H9 (cell line): Measurements from ENCODE around the gene CCDC142. TPM values are rescaled to one million over a fixed set of nuclear protein-coding genes. Genes with fewer than 3 reads are reported as not detected.

Source experiments
- DNase-seq: peaks from one replicate; pipeline ENCODE4 v3.0.0-alpha.2; 2017
- H2AFZ ChIP-seq: one replicate; pipeline ENCODE4 v1.6.1; 2013; ENCODE audit warnings: mild to moderate bottlenecking, low read length, control low read depth, moderate library complexity
- H2AK5ac ChIP-seq: 2 replicates; pipeline ENCODE4 v1.6.1; 2013; ENCODE audit warnings: low read length, control low read depth, mixed read lengths; ENCODE audit not compliant: insufficient read length
- H2BK120ac ChIP-seq: one replicate; pipeline ENCODE4 v1.6.1; 2013; ENCODE audit warnings: low read depth, mild to moderate bottlenecking, low read length, control low read depth, inconsistent platforms; ENCODE audit not compliant: poor library complexity, severe bottlenecking
- H2BK12ac ChIP-seq: 2 replicates; pipeline ENCODE4 v1.6.1; 2013; ENCODE audit warnings: low read length, control low read depth, mixed read lengths, low read depth; ENCODE audit not compliant: insufficient read length
- H2BK15ac ChIP-seq: 2 replicates; pipeline ENCODE4 v1.6.1; 2013; ENCODE audit warnings: low read depth, low read length, control low read depth
- H2BK20ac ChIP-seq: one replicate; pipeline ENCODE4 v1.6.1; 2013; ENCODE audit warnings: low read depth, mild to moderate bottlenecking, low read length, control low read depth, inconsistent platforms; ENCODE audit not compliant: poor library complexity, severe bottlenecking
- H2BK5ac ChIP-seq: 2 replicates; pipeline ENCODE4 v1.6.1; 2013; ENCODE audit warnings: low read length, control low read depth, mixed read lengths; ENCODE audit not compliant: insufficient read length
- H3K14ac ChIP-seq: 2 replicates; pipeline ENCODE4 v1.6.1; 2013; ENCODE audit warnings: low read length, control low read depth; ENCODE audit not compliant: insufficient read depth
- H3K18ac ChIP-seq: 2 replicates; pipeline ENCODE4 v1.6.1; 2013; ENCODE audit warnings: low read depth, mild to moderate bottlenecking, mixed read lengths, low read length, control low read depth; ENCODE audit not compliant: insufficient read length
- H3K23ac ChIP-seq: 2 replicates; pipeline ENCODE4 v1.6.1; 2013; ENCODE audit warnings: low read length, control low read depth, mixed read lengths, low read depth; ENCODE audit not compliant: insufficient read length
- H3K23me2 ChIP-seq: 2 replicates; pipeline ENCODE4 v1.6.1; 2013; ENCODE audit warnings: low read depth, mild to moderate bottlenecking, mixed read lengths, low read length, control low read depth; ENCODE audit not compliant: insufficient read length, poor library complexity, severe bottlenecking
- H3K27ac ChIP-seq: 2 replicates; pipeline ENCODE4 v1.5.1; 2013; ENCODE audit warnings: low read length, control low read depth, mixed read lengths, low read depth; ENCODE audit not compliant: insufficient read length
- H3K27me3 ChIP-seq: 2 replicates; pipeline ENCODE4 v1.6.1; 2013; ENCODE audit warnings: low read length, control low read depth, inconsistent platforms; ENCODE audit not compliant: insufficient read depth
- H3K4ac ChIP-seq: 2 replicates; pipeline ENCODE4 v1.6.1; 2013; ENCODE audit warnings: low read depth, mild to moderate bottlenecking, control low read depth, inconsistent platforms, low read length, moderate library complexity
- H3K4me1 ChIP-seq: 2 replicates; pipeline ENCODE4 v1.6.1; 2013; ENCODE audit warnings: low read length, control low read depth, inconsistent platforms; ENCODE audit not compliant: insufficient read depth
- H3K4me2 ChIP-seq: 2 replicates; pipeline ENCODE4 v1.6.1; 2013; ENCODE audit warnings: low read length, control low read depth, mixed read lengths; ENCODE audit not compliant: insufficient read length, insufficient read depth
- H3K56ac ChIP-seq: 2 replicates; pipeline ENCODE4 v1.6.1; 2013; ENCODE audit warnings: low read depth, mild to moderate bottlenecking, mixed read lengths, low read length, control low read depth; ENCODE audit not compliant: insufficient read length
- H3K79me1 ChIP-seq: 2 replicates; pipeline ENCODE4 v1.6.1; 2013; ENCODE audit warnings: low read depth, mild to moderate bottlenecking, moderate library complexity, low read length, control low read depth, inconsistent platforms; ENCODE audit not compliant: insufficient read depth, poor library complexity, severe bottlenecking
- H3K79me2 ChIP-seq: 2 replicates; pipeline ENCODE4 v1.6.1; 2013; ENCODE audit warnings: low read length, control low read depth, inconsistent platforms; ENCODE audit not compliant: insufficient read depth
- H3K9ac ChIP-seq: 2 replicates; pipeline ENCODE4 v1.6.1; 2013; ENCODE audit warnings: low read length, control low read depth, mixed read lengths; ENCODE audit not compliant: insufficient read length; ENCODE audit errors: extremely low read depth
- H3K9me3 ChIP-seq: one replicate; pipeline ENCODE4 v1.6.1; 2013; ENCODE audit warnings: low read depth, low read length, inconsistent platforms; ENCODE audit not compliant: control insufficient read depth
- H3T11ph ChIP-seq: one replicate; pipeline ENCODE4 v1.6.1; 2013; ENCODE audit warnings: mild to moderate bottlenecking, low read length, control low read depth, inconsistent platforms
- H4K20me1 ChIP-seq: one replicate; pipeline ENCODE4 v1.6.1; 2013; ENCODE audit not compliant: control insufficient read depth, insufficient read length, insufficient read depth
- H4K5ac ChIP-seq: 2 replicates; pipeline ENCODE4 v1.6.1; 2013; ENCODE audit warnings: low read depth, mild to moderate bottlenecking, mixed read lengths, low read length, control low read depth; ENCODE audit not compliant: insufficient read length
- H4K8ac ChIP-seq: replicated peaks from 2 replicates; pipeline ENCODE4 v1.6.1; 2013; ENCODE audit warnings: low read length, control low read depth, mixed read lengths, low read depth; ENCODE audit not compliant: insufficient read length
- H4K91ac ChIP-seq: 2 replicates; pipeline ENCODE4 v1.6.1; 2013; ENCODE audit warnings: low read depth, mild to moderate bottlenecking, moderate library complexity, mixed read lengths, low read length, control low read depth; ENCODE audit not compliant: insufficient read length
- H3K27ac Mint-ChIP-seq, 3 experiments: 2 replicates in 2 of 3; 3 replicates in 1 of 3; pipeline ENCODE4 v1.8.0; 2020 to 2021; ENCODE audit warnings: mixed read lengths in 3 of 3, mild to moderate bottlenecking in 1 of 3, moderate library complexity in 1 of 3
- H3K27me3 Mint-ChIP-seq: 2 replicates; pipeline ENCODE4 v1.8.0; 2021; ENCODE audit warnings: low read depth, mild to moderate bottlenecking, moderate library complexity, mixed read lengths
- H3K36me3 Mint-ChIP-seq, 3 experiments: 2 replicates in 2 of 3; 3 replicates in 1 of 3; pipeline ENCODE4 v1.8.0; 2020 to 2021; ENCODE audit warnings: low read depth in 3 of 3, mixed read lengths in 3 of 3; ENCODE audit not compliant: insufficient read depth in 1 of 3
- H3K4me1 Mint-ChIP-seq, 2 experiments: 2 replicates each; pipeline ENCODE4 v1.8.0; 2020; ENCODE audit warnings: mixed read lengths in 2 of 2
- H3K4me3 Mint-ChIP-seq, 2 experiments: 2 replicates in 1 of 2; 3 replicates in 1 of 2; pipeline ENCODE4 v1.8.0; 2020 to 2021; ENCODE audit warnings: mild to moderate bottlenecking in 2 of 2, mixed read lengths in 2 of 2, moderate library complexity in 1 of 2
- H3K9me3 Mint-ChIP-seq, 2 experiments: 2 replicates in 1 of 2; 3 replicates in 1 of 2; pipeline ENCODE4 v1.8.0; 2020; ENCODE audit warnings: mild to moderate bottlenecking in 2 of 2, mixed read lengths in 2 of 2, moderate library complexity in 1 of 2
- CTCF ChIP-seq: fragments of 200-600 bp; sonication (generic); conservative IDR thresholded peaks from 3 replicates; pipeline ENCODE4 v1.8.0; 2021; ENCODE audit warnings: antibody characterized with exemption, mild to moderate bottlenecking
- WGBS: extraction: QIAGEN DNeasy Blood & Tissue Kit; methylation state at CpG from one replicate; pipeline ENCODE4 v1.1.7; 2013; ENCODE audit warnings: missing lambda C conversion rate, low lambda C conversion rate, mixed read lengths; ENCODE audit not compliant: insufficient read length; ENCODE audit errors: extremely low coverage; 5-methylcytosine and 5-hydroxymethylcytosine counted together
- total RNA-seq: library from RNA; stranded (reverse); gene quantifications from 2 replicates; pipeline ENCODE4 v1.2.1, GENCODE V29; 2021

The CCDC142 gene
- total RNA-seq, 1 experiment from 2014 or later: 21.5 TPM

GRCh38 chr2:74474481-74474880 lies 8.3 kb downstream of the CCDC142 start:
- Histone ChIP-seq H3K56ac (no peak overlapping the region), H3K4ac (no peak overlapping the region), H2AFZ (no peak overlapping the region), H3K14ac (no peak overlapping the region), H3K4me1 (no peaks in the 10 kb centered on the region), H2BK12ac (no peak overlapping the region), H3K18ac (no peak overlapping the region), H3K79me2 (no peaks in the 10 kb centered on the region), H4K91ac (no peak overlapping the region), H2BK5ac (no peak overlapping the region), H3K27ac (no peak overlapping the region), H4K20me1 (no peaks in the 10 kb centered on the region), H4K8ac (no peak overlapping the region), H3K9me3 (no peaks in the 10 kb centered on the region), H2BK15ac (no peak overlapping the region), H3K23ac (no peak overlapping the region), H3T11ph (no peak overlapping the region), H4K5ac (no peak overlapping the region), H3K23me2 (peaks cover 8% of the 10 kb centered on the region), H3K4me2 (no peak overlapping the region), H3K9ac (no peak overlapping the region), H2BK20ac (no peak overlapping the region), H3K79me1 (no peaks in the 10 kb centered on the region), H2AK5ac (no peak overlapping the region), H2BK120ac (no peak overlapping the region), H3K27me3 (no peaks in the 10 kb centered on the region)
- no peak for DNase-seq
- H3K4me3 Mint-ChIP-seq: peak overlapping the region in 1 of 2 experiments; percentile 23; a peak in 1 of 5 replicates
- H3K4me1 Mint-ChIP-seq: peaks cover 11 to 12% of the 10 kb centered on the region in 2 experiments
- no peak overlapping the region for H3K27ac Mint-ChIP-seq
- peaks cover 3% of the 10 kb centered on the region for H3K27me3 Mint-ChIP-seq
- no peaks in the 10 kb centered on the region; a peak in 1 of 5 replicates for H3K9me3 Mint-ChIP-seq
- no CpG with 5 or more reads among the region's 6 CpGs for WGBS
- TF ChIP-seq CTCF: no peak
- peaks cover 13 to 31% (median 23%) of the 10 kb centered on the region in 3 experiments for H3K36me3 Mint-ChIP-seq
